GM23248 (cell line): ENCODE data around the gene CFAP73.

Experiments
- EZH2 ChIP-seq: fragments of 200-600 bp; sonication (generic); IDR thresholded peaks from 2 replicates; pipeline ENCODE4 v1.6.1; 2018; ENCODE audit warnings: antibody characterized with exemption, mild to moderate bottlenecking; ENCODE audit not compliant: insufficient read depth, poor library complexity, severe bottlenecking
- EZH2phosphoT487 ChIP-seq: fragments of 200-600 bp; sonication (generic); IDR thresholded peaks from 2 replicates; pipeline ENCODE4 v1.6.1; 2018; ENCODE audit warnings: antibody characterized with exemption, moderate library complexity, mild to moderate bottlenecking, low read depth; ENCODE audit not compliant: insufficient read depth

DNA sequence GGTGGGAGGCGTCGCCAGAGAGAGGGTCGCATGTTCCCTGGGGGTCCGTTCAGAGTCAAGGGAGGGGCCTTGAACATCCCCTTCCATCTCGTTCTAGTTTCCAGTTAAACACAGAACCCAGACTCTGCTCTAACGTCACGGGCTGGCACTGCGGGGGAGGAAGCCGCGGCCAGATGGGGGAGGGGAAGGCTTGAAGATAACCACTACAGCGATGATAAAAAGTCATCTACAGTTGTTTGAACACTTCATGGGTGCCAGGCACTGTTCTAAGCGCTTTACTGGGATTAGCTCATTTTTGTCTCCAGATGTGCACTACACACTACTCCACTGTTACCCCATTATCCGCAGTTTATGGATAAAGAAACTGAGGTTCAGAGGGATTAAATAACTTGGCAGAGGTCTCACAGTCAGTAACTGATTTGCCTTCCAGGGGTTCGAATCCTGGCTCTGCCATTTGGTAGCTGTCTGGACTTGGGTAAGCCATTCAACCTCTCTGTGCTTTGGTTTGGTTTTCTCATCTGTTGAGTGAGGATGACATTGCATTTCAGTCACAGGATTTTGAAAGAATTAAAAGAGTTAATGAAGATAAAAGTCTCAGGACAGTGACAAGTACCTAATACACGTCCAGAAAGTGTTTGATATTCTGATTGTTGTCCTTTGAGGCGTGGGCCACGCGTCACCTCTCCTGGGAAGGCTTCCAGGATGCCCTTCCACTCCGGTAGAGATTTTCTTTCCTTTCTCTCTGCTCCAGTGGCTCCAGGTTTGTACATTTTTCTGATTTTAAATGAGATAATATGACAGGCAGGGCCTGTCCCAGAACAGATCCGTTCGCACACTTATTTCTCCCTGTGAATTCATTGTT is 13.2 kb upstream of the CFAP73 start:
- TF ChIP-seq EZH2, result no peak
- no peak for TF ChIP-seq EZH2phosphoT487
